ENCODE results near the gene IFNA7.

- TF ChIP-seq POLR2AphosphoS5 (IDR thresholded peaks at IDR 0.05; ENCODE audit: low read depth, low read length) (no peak), REST (IDR thresholded peaks at IDR 0.05; ENCODE audit: insufficient read depth in 1 of 2, low read depth in 2 of 2, low read length in 2 of 2) (no peak), SIN3A (IDR thresholded peaks at IDR 0.05; ENCODE audit: borderline replicate concordance, insufficient read depth, low read length) (no peak), TAF1 (IDR thresholded peaks at IDR 0.05; ENCODE audit: borderline replicate concordance, insufficient read depth, low read length) (no peak), FOXP2 (optimal IDR thresholded peaks at IDR 0.05; ENCODE audit: borderline replicate concordance, extremely low read depth, extremely low read length, insufficient read depth) (no peak)
These were observed 29.8 kb downstream of the IFNA7 start for GRCh38 chr9:21172156-21172555.

Measured in PFSK-1 (cell line).